Sigmoid colon (tissue), 4 donors: ENCODE results near the gene PTPRT.

Experiments
- EP300 ChIP-seq, 4 donors: sonication (generic); formaldehyde crosslinking; IDR thresholded peaks; one replicate each; pipeline ENCODE4 v1.6.1; 2017; ENCODE audit warnings: antibody characterized with exemption in 4 of 4
- POLR2A ChIP-seq, 2 donors: fragments of 450-650 bp; IDR thresholded peaks; one replicate each; pipeline ENCODE4 v1.6.1; 2016; ENCODE audit warnings: antibody characterized with exemption in 2 of 2, mild to moderate bottlenecking in 2 of 2, moderate library complexity in 2 of 2
- TF ChIP-seq, protein P1 (sequence below), 4 experiments: fragments of 450-650 bp in 3 of 4; fragments of 200-600 bp in 1 of 4; IDR thresholded peaks; one replicate each; pipeline ENCODE4 v1.5.1; 2016 to 2019; ENCODE audit warnings: antibody characterized with exemption in 4 of 4, mild to moderate bottlenecking in 3 of 4, moderate library complexity in 2 of 4

DNA sequence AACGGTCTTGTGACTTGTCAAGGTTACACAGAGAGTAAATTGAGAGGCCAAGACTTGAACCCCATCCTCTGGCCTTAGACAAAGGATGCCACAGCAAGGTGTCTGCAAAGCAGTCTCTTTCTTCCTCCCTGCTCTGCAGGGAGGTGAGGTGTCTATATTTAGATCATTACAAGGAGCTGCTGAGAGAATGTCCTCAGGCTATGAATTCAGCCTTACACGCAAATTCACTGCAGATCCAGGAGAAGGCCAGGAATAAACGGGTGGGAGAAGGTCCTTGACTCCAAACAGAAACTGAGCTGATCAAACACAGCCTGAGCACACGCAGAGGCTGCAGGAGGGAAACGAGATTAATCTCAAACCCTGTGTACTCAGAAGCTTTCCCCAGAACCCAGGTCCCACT is 48.6 kb upstream of the PTPRT start:
- no peak for TF ChIP-seq EP300 (IDR thresholded peaks at IDR 0.05)
- TF ChIP-seq, protein P1, sequence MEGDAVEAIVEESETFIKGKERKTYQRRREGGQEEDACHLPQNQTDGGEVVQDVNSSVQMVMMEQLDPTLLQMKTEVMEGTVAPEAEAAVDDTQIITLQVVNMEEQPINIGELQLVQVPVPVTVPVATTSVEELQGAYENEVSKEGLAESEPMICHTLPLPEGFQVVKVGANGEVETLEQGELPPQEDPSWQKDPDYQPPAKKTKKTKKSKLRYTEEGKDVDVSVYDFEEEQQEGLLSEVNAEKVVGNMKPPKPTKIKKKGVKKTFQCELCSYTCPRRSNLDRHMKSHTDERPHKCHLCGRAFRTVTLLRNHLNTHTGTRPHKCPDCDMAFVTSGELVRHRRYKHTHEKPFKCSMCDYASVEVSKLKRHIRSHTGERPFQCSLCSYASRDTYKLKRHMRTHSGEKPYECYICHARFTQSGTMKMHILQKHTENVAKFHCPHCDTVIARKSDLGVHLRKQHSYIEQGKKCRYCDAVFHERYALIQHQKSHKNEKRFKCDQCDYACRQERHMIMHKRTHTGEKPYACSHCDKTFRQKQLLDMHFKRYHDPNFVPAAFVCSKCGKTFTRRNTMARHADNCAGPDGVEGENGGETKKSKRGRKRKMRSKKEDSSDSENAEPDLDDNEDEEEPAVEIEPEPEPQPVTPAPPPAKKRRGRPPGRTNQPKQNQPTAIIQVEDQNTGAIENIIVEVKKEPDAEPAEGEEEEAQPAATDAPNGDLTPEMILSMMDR (IDR thresholded peaks at IDR 0.05) = no peak
- TF ChIP-seq POLR2A (IDR thresholded peaks at IDR 0.05) = no peak
